Ishikawa (cell line): ENCODE measurements around the gene CCNB2.

Experiments
- EP300 ChIP-seq: IDR thresholded peaks from 2 replicates; pipeline ENCODE4 v1.6.1; 2012; ENCODE audit warnings: borderline replicate concordance
- FOXM1 ChIP-seq: IDR thresholded peaks from 2 replicates; pipeline ENCODE4 v1.6.1; 2012; ENCODE audit warnings: low read depth, borderline replicate concordance
- TAF1 ChIP-seq: IDR thresholded peaks from 2 replicates; pipeline ENCODE4 v1.6.1; 2012; ENCODE audit warnings: low read depth, mild to moderate bottlenecking
- YY1 ChIP-seq: IDR thresholded peaks from 2 replicates; pipeline ENCODE4 v1.6.1; 2012; ENCODE audit warnings: low read depth
- ZBTB7A ChIP-seq: IDR thresholded peaks from 2 replicates; pipeline ENCODE4 v1.6.1; 2012; ENCODE audit warnings: low read depth
- TF ChIP-seq, protein P1 (sequence below): IDR thresholded peaks from 2 replicates; pipeline ENCODE4 v1.6.1; 2012; ENCODE audit warnings: low read depth, mild to moderate bottlenecking
- TF ChIP-seq, protein P2 (sequence below): IDR thresholded peaks from 2 replicates; pipeline ENCODE4 v1.6.1; 2012

DNA sequence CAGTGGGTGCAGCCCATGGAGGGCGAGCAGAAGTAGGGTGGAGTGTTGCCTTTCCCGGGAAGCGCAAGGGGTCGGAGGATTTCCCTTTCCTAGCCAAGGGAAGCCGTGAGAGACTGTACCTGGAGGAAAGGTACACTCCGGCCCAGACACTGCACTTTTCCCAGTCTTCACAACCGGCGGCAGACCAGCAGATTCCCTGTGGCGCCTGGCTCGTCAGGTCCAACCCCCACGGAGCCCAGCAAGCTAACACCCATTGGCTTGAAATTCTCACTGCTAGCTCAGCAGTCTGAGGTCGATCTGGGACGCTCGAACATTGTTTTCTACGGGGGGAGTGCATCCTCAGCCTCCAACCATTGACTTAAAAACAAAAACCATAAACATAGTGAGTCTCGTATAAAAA is 26.5 kb downstream of the CCNB2 start:
- TF ChIP-seq FOXM1 = no peak
- TF ChIP-seq YY1 = no peak
- TF ChIP-seq EP300 = no peak
- TF ChIP-seq, protein P1, sequence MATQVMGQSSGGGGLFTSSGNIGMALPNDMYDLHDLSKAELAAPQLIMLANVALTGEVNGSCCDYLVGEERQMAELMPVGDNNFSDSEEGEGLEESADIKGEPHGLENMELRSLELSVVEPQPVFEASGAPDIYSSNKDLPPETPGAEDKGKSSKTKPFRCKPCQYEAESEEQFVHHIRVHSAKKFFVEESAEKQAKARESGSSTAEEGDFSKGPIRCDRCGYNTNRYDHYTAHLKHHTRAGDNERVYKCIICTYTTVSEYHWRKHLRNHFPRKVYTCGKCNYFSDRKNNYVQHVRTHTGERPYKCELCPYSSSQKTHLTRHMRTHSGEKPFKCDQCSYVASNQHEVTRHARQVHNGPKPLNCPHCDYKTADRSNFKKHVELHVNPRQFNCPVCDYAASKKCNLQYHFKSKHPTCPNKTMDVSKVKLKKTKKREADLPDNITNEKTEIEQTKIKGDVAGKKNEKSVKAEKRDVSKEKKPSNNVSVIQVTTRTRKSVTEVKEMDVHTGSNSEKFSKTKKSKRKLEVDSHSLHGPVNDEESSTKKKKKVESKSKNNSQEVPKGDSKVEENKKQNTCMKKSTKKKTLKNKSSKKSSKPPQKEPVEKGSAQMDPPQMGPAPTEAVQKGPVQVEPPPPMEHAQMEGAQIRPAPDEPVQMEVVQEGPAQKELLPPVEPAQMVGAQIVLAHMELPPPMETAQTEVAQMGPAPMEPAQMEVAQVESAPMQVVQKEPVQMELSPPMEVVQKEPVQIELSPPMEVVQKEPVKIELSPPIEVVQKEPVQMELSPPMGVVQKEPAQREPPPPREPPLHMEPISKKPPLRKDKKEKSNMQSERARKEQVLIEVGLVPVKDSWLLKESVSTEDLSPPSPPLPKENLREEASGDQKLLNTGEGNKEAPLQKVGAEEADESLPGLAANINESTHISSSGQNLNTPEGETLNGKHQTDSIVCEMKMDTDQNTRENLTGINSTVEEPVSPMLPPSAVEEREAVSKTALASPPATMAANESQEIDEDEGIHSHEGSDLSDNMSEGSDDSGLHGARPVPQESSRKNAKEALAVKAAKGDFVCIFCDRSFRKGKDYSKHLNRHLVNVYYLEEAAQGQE = no peak
- TF ChIP-seq, protein P2, sequence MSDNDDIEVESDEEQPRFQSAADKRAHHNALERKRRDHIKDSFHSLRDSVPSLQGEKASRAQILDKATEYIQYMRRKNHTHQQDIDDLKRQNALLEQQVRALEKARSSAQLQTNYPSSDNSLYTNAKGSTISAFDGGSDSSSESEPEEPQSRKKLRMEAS = no peak
- TF ChIP-seq ZBTB7A = no peak
- no peak for TF ChIP-seq TAF1
